Activated CD8-positive, alpha-beta memory T cell treated with anti-CD3 and anti-CD28 coated beads, Interleukin-2, amount 50 U/mL, for 1 hour (primary cell): ENCODE data around the gene SLC17A5.
A peak's percentile ranks its signal among the peaks of the same experiment; 100 is the strongest.
"Not testable (repeated sequence)": the region's sequence is repeated elsewhere in the genome, so short reads cannot be mapped to it uniquely, and the experiment has no call there.

Experiments used
- DNase-seq: peaks from one replicate; pipeline ENCODE4 v3.0.0-alpha.2; 2020; ENCODE audit errors: extremely low read depth

The SLC17A5 gene

GRCh38 chr6:73614802-73615201 is 39.0 kb downstream of the SLC17A5 start:
- no peak for DNase-seq

- DNase-seq: no peak
Observed at GRCh38 chr6:73613806-73614536, 39.8 kb downstream of the SLC17A5 start.

GRCh38 chr6:73612611-73613010 is 41.2 kb downstream of the SLC17A5 start:
- no peak for DNase-seq

- DNase-seq: no peak
Observed at GRCh38 chr6:73610444-73611275, 43.1 kb downstream of the SLC17A5 start.

GRCh38 chr6:73608761-73609160 is 45.0 kb downstream of the SLC17A5 start:
- DNase-seq: no peak

GRCh38 chr6:73606428-73606827 is 47.4 kb downstream of the SLC17A5 start:
- DNase-seq: no peak

- DNase-seq: no peak
Observed at GRCh38 chr6:73604461-73604860, 49.3 kb downstream of the SLC17A5 start.

GRCh38 chr6:73604020-73604419 is 49.8 kb downstream of the SLC17A5 start:
- no peak for DNase-seq

- DNase-seq: no peak
Observed at GRCh38 chr6:73586416-73586974, 67.3 kb downstream of the SLC17A5 start.

- peak; percentile 9 for DNase-seq
Observed at GRCh38 chr6:73585566-73586415, 68.0 kb downstream of the SLC17A5 start.

GRCh38 chr6:73581293-73581692 is 72.5 kb downstream of the SLC17A5 start:
- no peak for DNase-seq

GRCh38 chr6:73580247-73581149 is 73.3 kb downstream of the SLC17A5 start:
- DNase-seq: peak; percentile 51

- no peak for DNase-seq
Observed at GRCh38 chr6:73579851-73580246, 73.9 kb downstream of the SLC17A5 start.

GRCh38 chr6:73579389-73579788 is 74.4 kb downstream of the SLC17A5 start:
- DNase-seq: no peak

- DNase-seq: no peak
Observed at GRCh38 chr6:73577676-73578075, 76.1 kb downstream of the SLC17A5 start.

- not testable (repeated sequence) for DNase-seq
Observed at GRCh38 chr6:73572531-73572930, 81.3 kb downstream of the SLC17A5 start.

- not testable (repeated sequence) for DNase-seq
Observed at GRCh38 chr6:73571218-73572181, 82.3 kb downstream of the SLC17A5 start.

GRCh38 chr6:73569121-73569520 is 84.7 kb downstream of the SLC17A5 start:
- DNase-seq: no peak

GRCh38 chr6:73566954-73567591 is 86.7 kb downstream of the SLC17A5 start:
- DNase-seq: no peak
